K562 (cell line): Measurements from ENCODE around the gene SNX1. TPM values are rescaled to one million over a fixed set of nuclear protein-coding genes. Genes with fewer than 3 reads are reported as not detected.

ENCODE experiments used
- ASH1L ChIP-seq: fragments of 450-650 bp; IDR thresholded peaks from 2 replicates; pipeline ENCODE4 v1.6.1; 2018; ENCODE audit warnings: borderline replicate concordance, mild to moderate bottlenecking, low read depth; ENCODE audit not compliant: partially characterized antibody
- BCL6 ChIP-seq: fragments of 250-450 bp; sonication (Bioruptor Pico); IDR thresholded peaks from 2 replicates; pipeline ENCODE4 v1.4.0; 2020
- CXXC5 ChIP-seq: fragments of 250-450 bp; sonication (Bioruptor Pico); IDR thresholded peaks from 2 replicates; pipeline ENCODE4 v1.8.0; 2022; ENCODE audit warnings: inconsistent platforms, mild to moderate bottlenecking, moderate library complexity
- ESRRB ChIP-seq: fragments of 250-450 bp; sonication (Bioruptor Pico); IDR thresholded peaks from 2 replicates; pipeline ENCODE4 v1.5.0; 2020; ENCODE audit warnings: mild to moderate bottlenecking, moderate library complexity, borderline replicate concordance
- KAT8 ChIP-seq: fragments of 450-650 bp; IDR thresholded peaks from 2 replicates; pipeline ENCODE4 v1.6.1; 2016; ENCODE audit warnings: low read depth, mild to moderate bottlenecking
- KDM5B ChIP-seq: fragments of 200-600 bp; sonication (generic); IDR thresholded peaks from 2 replicates; pipeline ENCODE4 v1.6.1; 2012; ENCODE audit warnings: low read depth, mild to moderate bottlenecking, moderate library complexity, low read length, control low read depth, inconsistent platforms; ENCODE audit not compliant: insufficient replicate concordance
- NCOA6 ChIP-seq: fragments of 450-650 bp; IDR thresholded peaks from 2 replicates; pipeline ENCODE4 v1.6.1; 2017; ENCODE audit warnings: mild to moderate bottlenecking
- RBM15 ChIP-seq: fragments of 200-400 bp; formaldehyde crosslinking; IDR thresholded peaks from 2 replicates; pipeline ENCODE4 v1.6.1; 2018; ENCODE audit warnings: mild to moderate bottlenecking, low read length, moderate library complexity; ENCODE audit not compliant: insufficient read depth
- RBM34 ChIP-seq: fragments of 200-400 bp; formaldehyde crosslinking; IDR thresholded peaks from 2 replicates; pipeline ENCODE4 v1.6.1; 2018; ENCODE audit warnings: low read length, borderline replicate concordance; ENCODE audit not compliant: insufficient read depth
- STAG1 ChIP-seq: sonication (generic); formaldehyde crosslinking; IDR thresholded peaks from 2 replicates; pipeline ENCODE4 v1.5.0; 2020; ENCODE audit warnings: missing genetic modification reagents, borderline replicate concordance
- STAT5B ChIP-seq: fragments of 250-450 bp; sonication (Bioruptor Pico); IDR thresholded peaks from 2 replicates; pipeline ENCODE4 v1.8.0; 2021; ENCODE audit warnings: mild to moderate bottlenecking, inconsistent platforms
- TBL1XR1 ChIP-seq, 2 experiments: IDR thresholded peaks; 2 replicates each; pipeline ENCODE4 v1.6.1; 2012; ENCODE audit warnings: improper control_type of control experiment in 2 of 2, low read length in 2 of 2, mild to moderate bottlenecking in 1 of 2
- ZC3H11A ChIP-seq: IDR thresholded peaks from 2 replicates; pipeline ENCODE4 v1.6.1; 2012; ENCODE audit warnings: low read depth, low read length, improper control_type of control experiment
- ZNF124 ChIP-seq: sonication (generic); formaldehyde crosslinking; IDR thresholded peaks from 2 replicates; pipeline ENCODE4 v1.8.1; 2022; ENCODE audit warnings: missing genetic modification reagents
- ZNF431 ChIP-seq: sonication (generic); formaldehyde crosslinking; IDR thresholded peaks from 2 replicates; pipeline ENCODE4 v1.8.0; 2022; ENCODE audit warnings: mild to moderate bottlenecking, missing genetic modification reagents
- polyA plus RNA-seq, 8 experiments: library from polyadenylated mRNA; depleted of rRNA in 4 of 8; stranded (reverse) in 5 of 8; unstranded in 3 of 8; fragments of >200 nt; fragmentation: Nextera tagmentation in 2 of 8; fragmentation: Illumina TruSeq in 1 of 8; extraction: Ambion mirVana in 2 of 8; extraction: Trizol in 1 of 8; gene quantifications; 2 replicates each; pipeline versions ENCODE4 v1.2.1 to v1.2.3, GENCODE V29; 2011 to 2014; ENCODE audit warnings: inconsistent platforms in 1 of 8, missing spikeins in 1 of 8
- total RNA-seq, 7 experiments: library from RNA; depleted of rRNA in 6 of 7; stranded (reverse); fragments of >200 nt in 6 of 7; fragmentation: Illumina TruSeq in 2 of 7; extraction: Trizol in 2 of 7; gene quantifications; 2 replicates each; pipeline versions ENCODE4 v1.2.1 to v1.2.3, GENCODE V29; 2011 to 2021; ENCODE audit warnings: low replicate concordance in 1 of 7
- TF ChIP-seq, protein P1 (sequence below): fragments of 450-650 bp; IDR thresholded peaks from 2 replicates; pipeline ENCODE4 v1.6.1; 2017; ENCODE audit warnings: mild to moderate bottlenecking, moderate library complexity
- TF ChIP-seq, protein P2 (sequence below), 2 experiments: fragments of 450-650 bp in 1 of 2; sonication (generic) in 1 of 2; formaldehyde crosslinking in 1 of 2; IDR thresholded peaks in 1 of 2; conservative IDR thresholded peaks in 1 of 2; 2 replicates each; pipeline versions ENCODE4 v1.6.1 to v1.8.1; 2016 to 2023; ENCODE audit warnings: mild to moderate bottlenecking in 2 of 2, moderate library complexity in 2 of 2, inconsistent platforms in 1 of 2, missing genetic modification reagents in 1 of 2
- TF ChIP-seq, protein P3 (sequence below): fragments of 250-450 bp; sonication (Bioruptor Pico); IDR thresholded peaks from 2 replicates; pipeline ENCODE4 v1.8.0; 2021; ENCODE audit warnings: moderate library complexity, mild to moderate bottlenecking, inconsistent platforms
- TF ChIP-seq, protein P4 (sequence below): IDR thresholded peaks from 2 replicates; pipeline ENCODE4 v1.6.1; 2011; ENCODE audit warnings: borderline replicate concordance, low read depth, mild to moderate bottlenecking, moderate library complexity, low read length; ENCODE audit not compliant: insufficient read depth, poor library complexity, severe bottlenecking
- TF ChIP-seq, protein P5 (sequence below): fragments of 200-400 bp; formaldehyde crosslinking; IDR thresholded peaks from 2 replicates; pipeline ENCODE4 v1.6.1; 2017; ENCODE audit warnings: mild to moderate bottlenecking, low read depth, low read length, moderate library complexity

SNX1 gene
- total and polyA plus RNA-seq, 9 of the 15 experiments (the other 6 are each of a cell fraction or from before 2014, with no cell fraction given) = 11.0 to 105 (median 59.9) TPM

DNA sequence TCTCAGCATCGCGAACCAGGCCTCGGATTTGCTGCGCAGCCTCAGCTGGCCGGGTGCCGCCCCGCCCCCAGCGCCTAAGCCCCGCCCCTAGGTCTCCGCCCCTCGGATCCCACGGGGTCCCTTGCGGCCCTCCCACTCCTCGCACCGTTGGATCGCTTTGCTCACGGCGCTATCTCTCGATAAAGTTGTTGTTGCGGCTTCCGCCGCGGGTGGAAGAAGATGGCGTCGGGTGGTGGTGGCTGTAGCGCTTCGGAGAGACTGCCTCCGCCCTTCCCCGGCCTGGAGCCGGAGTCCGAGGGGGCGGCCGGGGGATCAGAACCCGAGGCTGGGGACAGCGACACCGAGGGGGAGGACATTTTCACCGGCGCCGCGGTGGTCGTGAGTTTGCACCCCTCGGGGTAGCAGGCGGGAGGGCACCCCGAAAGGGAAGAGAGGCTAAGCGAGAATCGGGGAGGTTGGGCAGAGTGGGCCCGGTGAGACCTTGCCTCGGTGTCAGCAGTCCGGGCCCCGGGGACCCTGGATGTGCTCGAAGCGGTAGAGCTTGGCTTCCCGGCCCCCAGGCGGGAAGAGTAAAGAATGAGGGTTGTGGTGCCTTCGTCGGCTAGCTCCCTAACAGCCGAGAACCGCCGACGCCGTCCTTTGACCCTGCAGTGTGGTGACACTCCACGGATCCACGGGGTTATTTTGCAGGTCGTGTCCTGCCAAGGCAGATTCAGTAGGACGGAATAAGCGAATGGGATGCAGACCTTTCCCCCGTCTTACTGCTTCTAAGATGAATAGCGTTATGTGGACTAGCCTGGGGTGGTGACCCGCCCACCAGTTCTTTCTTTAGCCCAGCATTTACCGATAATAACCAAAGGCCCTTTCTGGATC, at the start of gene SNX1 (continued):
- TF ChIP-seq ZNF124 (CRISPR knock-in tag) (no peak), ESRRB (CRISPR knock-in tag) (no peak), STAT5B (CRISPR knock-in tag) (no peak), NCOA6 (peak; percentile 87), RBM15 (no peak), STAG1 (CRISPR knock-in tag) (peak; percentile 34; the same call in 1 of the 2 replicates), RBM34 (no peak), TBL1XR1 (IDR thresholded peaks at IDR 0.05; ENCODE audit: low read length in 2 of 2) (peak in 1 of 2 experiments; percentile 37; a peak in 2 of 4 replicates), ZC3H11A (no peak), KAT8 (no peak), BCL6 (CRISPR knock-in tag) (no peak), ASH1L (no peak), KDM5B (peak; percentile 88), CXXC5 (CRISPR knock-in tag) (peak; percentile 93), ZNF431 (no peak; the same call in 1 of the 2 replicates)
- TF ChIP-seq, protein P1, sequence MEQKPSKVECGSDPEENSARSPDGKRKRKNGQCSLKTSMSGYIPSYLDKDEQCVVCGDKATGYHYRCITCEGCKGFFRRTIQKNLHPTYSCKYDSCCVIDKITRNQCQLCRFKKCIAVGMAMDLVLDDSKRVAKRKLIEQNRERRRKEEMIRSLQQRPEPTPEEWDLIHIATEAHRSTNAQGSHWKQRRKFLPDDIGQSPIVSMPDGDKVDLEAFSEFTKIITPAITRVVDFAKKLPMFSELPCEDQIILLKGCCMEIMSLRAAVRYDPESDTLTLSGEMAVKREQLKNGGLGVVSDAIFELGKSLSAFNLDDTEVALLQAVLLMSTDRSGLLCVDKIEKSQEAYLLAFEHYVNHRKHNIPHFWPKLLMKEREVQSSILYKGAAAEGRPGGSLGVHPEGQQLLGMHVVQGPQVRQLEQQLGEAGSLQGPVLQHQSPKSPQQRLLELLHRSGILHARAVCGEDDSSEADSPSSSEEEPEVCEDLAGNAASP = no peak
- TF ChIP-seq, protein P2, sequence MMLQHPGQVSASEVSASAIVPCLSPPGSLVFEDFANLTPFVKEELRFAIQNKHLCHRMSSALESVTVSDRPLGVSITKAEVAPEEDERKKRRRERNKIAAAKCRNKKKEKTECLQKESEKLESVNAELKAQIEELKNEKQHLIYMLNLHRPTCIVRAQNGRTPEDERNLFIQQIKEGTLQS (IDR thresholded peaks at IDR 0.05) = no peak
- TF ChIP-seq, protein P2 (CRISPR knock-in tag; conservative IDR thresholded peaks at IDR 0.05) = peak; percentile 67
- TF ChIP-seq, protein P3, sequence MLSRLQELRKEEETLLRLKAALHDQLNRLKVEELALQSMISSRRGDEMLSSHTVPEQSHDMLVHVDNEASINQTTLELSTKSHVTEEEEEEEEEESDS (CRISPR knock-in tag) = no peak
- TF ChIP-seq, protein P4, sequence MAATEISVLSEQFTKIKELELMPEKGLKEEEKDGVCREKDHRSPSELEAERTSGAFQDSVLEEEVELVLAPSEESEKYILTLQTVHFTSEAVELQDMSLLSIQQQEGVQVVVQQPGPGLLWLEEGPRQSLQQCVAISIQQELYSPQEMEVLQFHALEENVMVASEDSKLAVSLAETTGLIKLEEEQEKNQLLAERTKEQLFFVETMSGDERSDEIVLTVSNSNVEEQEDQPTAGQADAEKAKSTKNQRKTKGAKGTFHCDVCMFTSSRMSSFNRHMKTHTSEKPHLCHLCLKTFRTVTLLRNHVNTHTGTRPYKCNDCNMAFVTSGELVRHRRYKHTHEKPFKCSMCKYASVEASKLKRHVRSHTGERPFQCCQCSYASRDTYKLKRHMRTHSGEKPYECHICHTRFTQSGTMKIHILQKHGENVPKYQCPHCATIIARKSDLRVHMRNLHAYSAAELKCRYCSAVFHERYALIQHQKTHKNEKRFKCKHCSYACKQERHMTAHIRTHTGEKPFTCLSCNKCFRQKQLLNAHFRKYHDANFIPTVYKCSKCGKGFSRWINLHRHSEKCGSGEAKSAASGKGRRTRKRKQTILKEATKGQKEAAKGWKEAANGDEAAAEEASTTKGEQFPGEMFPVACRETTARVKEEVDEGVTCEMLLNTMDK = no peak
- TF ChIP-seq, protein P5, sequence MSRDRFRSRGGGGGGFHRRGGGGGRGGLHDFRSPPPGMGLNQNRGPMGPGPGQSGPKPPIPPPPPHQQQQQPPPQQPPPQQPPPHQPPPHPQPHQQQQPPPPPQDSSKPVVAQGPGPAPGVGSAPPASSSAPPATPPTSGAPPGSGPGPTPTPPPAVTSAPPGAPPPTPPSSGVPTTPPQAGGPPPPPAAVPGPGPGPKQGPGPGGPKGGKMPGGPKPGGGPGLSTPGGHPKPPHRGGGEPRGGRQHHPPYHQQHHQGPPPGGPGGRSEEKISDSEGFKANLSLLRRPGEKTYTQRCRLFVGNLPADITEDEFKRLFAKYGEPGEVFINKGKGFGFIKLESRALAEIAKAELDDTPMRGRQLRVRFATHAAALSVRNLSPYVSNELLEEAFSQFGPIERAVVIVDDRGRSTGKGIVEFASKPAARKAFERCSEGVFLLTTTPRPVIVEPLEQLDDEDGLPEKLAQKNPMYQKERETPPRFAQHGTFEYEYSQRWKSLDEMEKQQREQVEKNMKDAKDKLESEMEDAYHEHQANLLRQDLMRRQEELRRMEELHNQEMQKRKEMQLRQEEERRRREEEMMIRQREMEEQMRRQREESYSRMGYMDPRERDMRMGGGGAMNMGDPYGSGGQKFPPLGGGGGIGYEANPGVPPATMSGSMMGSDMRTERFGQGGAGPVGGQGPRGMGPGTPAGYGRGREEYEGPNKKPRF = no peak
